ENCODE data around the gene RTL10.

The RTL10 gene

DNA sequence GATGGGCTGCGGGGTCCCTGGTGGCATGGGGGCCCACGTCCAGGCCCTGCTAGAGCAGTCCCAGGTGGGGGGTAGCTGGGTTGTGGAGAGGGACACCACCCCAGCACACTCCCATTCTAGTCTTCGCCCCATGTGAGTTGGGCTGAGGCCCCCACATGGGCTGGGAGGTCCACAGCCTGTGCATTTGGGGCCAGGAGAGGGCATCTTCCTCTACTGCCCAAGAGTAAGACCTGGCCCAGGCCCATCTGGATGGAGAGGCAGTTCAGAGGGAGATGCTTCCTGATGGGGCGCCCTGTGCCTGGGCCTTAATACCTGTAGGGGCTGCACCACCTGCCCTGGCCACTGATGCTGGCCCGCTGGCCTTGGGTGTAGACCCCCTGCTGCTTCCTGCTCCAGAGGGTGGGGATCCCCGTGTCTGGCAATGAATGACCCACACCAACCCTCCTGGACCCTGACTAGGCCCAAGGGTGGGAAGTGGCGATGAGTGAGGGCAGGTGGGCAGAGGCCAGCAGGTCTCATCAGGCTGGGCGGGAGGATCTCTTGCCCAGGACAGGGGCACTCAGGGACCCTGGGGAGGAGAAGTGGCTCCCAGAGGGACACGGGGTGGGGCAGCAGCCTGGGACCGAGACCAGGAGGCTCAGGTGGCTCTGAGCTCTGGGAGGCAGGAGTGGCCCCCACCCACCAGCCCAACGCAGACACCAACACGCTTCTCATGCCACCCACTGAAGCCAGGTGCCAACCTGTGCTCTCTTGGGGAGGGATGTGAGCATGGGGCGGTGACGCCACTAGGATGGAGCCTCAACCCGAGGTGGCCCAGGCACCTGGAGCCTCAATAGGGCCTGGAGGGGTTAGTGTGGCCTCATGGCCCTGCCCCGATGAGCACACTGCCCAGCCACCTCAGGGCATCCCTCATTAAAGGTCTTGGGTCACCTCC lies 17.4 kb upstream of the RTL10 start:
- peaks cover 28% of the 10 kb centered on the region for H3K36me3 ChIP-seq
- H3K27me3 ChIP-seq: no peaks in the 10 kb centered on the region
- no peak overlapping the region for H3K27ac ChIP-seq
- no peak overlapping the region for H3K4me3 ChIP-seq (ENCODE audit: low read depth in 1 of 2, low read length in 1 of 2)
- TF ChIP-seq CTCF (IDR thresholded peaks at IDR 0.05): no peak
- no peaks in the 10 kb centered on the region for H3K4me1 ChIP-seq (ENCODE audit: control insufficient read depth in 1 of 2, insufficient read depth in 1 of 2, low read depth in 1 of 2, low read length in 1 of 2)
- H3K9me3 ChIP-seq: no peaks in the 10 kb centered on the region

- Histone ChIP-seq H3K36me3 (peaks cover 24% of the 10 kb centered on the region), H3K4me3 (ENCODE audit: low read depth in 1 of 2, low read length in 1 of 2) (no peak overlapping the region), H3K27me3 (no peaks in the 10 kb centered on the region), H3K4me1 (ENCODE audit: control insufficient read depth in 1 of 2, insufficient read depth in 1 of 2, low read depth in 1 of 2, low read length in 1 of 2) (no peaks in the 10 kb centered on the region), H3K9me3 (no peaks in the 10 kb centered on the region), H3K27ac (no peak overlapping the region)
- no peak for TF ChIP-seq CTCF (IDR thresholded peaks at IDR 0.05)
These were observed 16.6 kb upstream of the RTL10 start for GRCh38 chr22:19871023-19871844.

- no peak overlapping the region for H3K4me3 ChIP-seq (ENCODE audit: low read depth in 1 of 2, low read length in 1 of 2)
- H3K4me1 ChIP-seq (ENCODE audit: control insufficient read depth in 1 of 2, insufficient read depth in 1 of 2, low read depth in 1 of 2, low read length in 1 of 2): no peaks in the 10 kb centered on the region
- H3K27ac ChIP-seq: no peak overlapping the region
- H3K27me3 ChIP-seq: no peaks in the 10 kb centered on the region
- no peaks in the 10 kb centered on the region for H3K9me3 ChIP-seq
- peaks cover 18% of the 10 kb centered on the region for H3K36me3 ChIP-seq
- no peak for TF ChIP-seq CTCF (IDR thresholded peaks at IDR 0.05)
These were observed 15.7 kb upstream of the RTL10 start for GRCh38 chr22:19870153-19871022.

- H3K9me3 ChIP-seq: no peaks in the 10 kb centered on the region
- no peak overlapping the region for H3K27ac ChIP-seq
- no peaks in the 10 kb centered on the region for H3K4me1 ChIP-seq (ENCODE audit: control insufficient read depth in 1 of 2, insufficient read depth in 1 of 2, low read depth in 1 of 2, low read length in 1 of 2)
- no peak for TF ChIP-seq CTCF (IDR thresholded peaks at IDR 0.05)
- no peak overlapping the region for H3K4me3 ChIP-seq (ENCODE audit: low read depth in 1 of 2, low read length in 1 of 2)
- H3K36me3 ChIP-seq: peaks cover 10% of the 10 kb centered on the region
- H3K27me3 ChIP-seq: no peaks in the 10 kb centered on the region
These were observed 15.0 kb upstream of the RTL10 start for GRCh38 chr22:19869497-19870152.

All from neutrophil (primary cell).